NCI-H524 (cell line): ENCODE results near the gene ABCC11.

Experiments used
- DNase-seq, 2 experiments: peaks; one replicate each; lab custom pipeline; 2025; lab: John Stamatoyannopoulos, UW

Gene ABCC11

GRCh38 chr16:48129926-48130325, 117.4 kb downstream of the ABCC11 start:
- no peak for DNase-seq

GRCh38 chr16:48128769-48129168, 118.6 kb downstream of the ABCC11 start:
- no peak for DNase-seq

DNA sequence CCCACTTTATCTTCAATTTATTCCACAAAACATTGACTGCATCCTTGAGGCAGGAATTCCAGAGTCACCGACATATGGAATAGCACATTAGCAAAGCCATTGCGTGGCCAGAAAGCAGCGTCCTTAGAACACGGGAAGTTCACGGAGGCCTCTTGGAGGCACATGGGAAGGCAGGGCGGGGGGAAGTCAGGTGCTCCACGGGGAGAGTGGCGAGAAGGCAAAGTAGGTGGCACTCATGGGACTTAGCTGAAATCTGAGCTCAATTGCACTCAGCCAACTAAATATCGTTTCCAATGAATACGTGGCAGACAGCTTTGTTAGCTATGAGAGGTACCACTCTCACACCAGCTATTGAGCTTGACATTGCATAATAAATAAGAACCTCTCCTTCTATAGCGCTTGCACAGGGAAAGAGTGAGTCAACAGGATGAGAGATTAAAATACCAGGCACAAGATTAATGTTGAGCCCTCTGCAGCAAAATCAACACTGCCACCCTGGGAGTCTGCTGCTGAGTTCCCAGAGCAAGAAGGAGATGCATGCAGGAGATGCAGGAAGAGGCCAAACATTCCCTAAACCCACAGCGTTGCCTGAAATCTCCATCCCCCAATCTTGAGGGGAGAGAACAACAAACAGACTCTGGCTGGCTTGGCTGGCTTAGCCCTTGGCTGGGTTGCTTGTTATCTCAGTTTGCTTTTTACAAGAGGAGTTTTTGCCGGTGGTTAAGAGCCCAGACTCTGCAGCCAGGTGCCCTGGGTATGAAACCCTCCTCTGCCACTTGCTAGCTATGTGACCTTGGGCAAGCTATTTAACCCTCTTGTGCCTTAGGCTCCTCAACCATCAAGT, 120.3 kb downstream of the ABCC11 start:
- peak; percentile 91 to 97 for DNase-seq

DNA sequence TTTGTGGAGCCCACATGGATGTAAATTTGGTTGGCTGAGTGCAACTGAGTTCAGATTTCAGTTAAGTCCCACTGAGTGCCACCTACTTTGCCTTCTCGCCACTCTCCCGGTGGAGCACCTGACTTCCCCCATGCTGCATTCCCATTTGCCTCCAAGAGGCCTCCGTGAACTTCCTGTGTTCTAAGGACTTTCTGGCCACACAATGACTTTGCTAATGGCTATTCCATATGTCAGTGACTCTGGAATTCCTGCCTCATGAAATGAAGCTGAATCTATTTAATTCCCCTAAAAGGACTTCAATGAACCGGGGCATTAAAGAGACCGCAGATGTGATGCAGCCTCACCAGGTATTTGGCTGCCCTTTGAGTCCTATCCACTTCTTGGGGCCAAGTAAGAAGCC, 121.5 kb downstream of the ABCC11 start:
- DNase-seq = peak; percentile 29 to 80

DNA sequence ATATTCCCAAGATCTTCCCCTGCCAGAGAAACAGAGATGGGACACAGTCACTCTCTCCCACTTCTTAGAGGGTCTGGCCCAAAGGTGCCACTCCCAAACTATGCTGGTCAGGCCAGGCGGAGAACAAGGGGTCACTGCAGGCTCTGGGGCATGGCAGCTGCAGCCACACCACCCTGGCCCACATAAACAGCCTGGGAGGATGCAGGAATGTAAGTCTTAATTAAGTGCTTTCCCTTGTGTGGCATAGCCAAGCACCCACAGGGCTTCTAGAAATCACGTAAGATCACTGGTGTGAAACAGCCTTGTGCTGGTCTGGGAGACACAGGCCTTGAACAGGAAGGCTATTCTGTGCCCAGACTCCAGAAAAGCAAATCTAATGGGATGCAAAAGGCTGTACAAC, 123.1 kb downstream of the ABCC11 start:
- no peak for DNase-seq

GRCh38 chr16:48123104-48123788, 124.1 kb downstream of the ABCC11 start:
- no peak for DNase-seq

GRCh38 chr16:48121276-48121675, 126.1 kb downstream of the ABCC11 start:
- no peak for DNase-seq

GRCh38 chr16:48118841-48119240, 128.5 kb downstream of the ABCC11 start:
- no peak for DNase-seq

- peak; percentile 60 to 85 for DNase-seq
Measured at GRCh38 chr16:48117217-48118105, 129.9 kb downstream of the ABCC11 start.
